MCF 10A (cell line): ENCODE data around the gene CPNE5. TPM values are rescaled to one million over a fixed set of nuclear protein-coding genes. Genes with fewer than 3 reads are reported as not detected.

Experiments
- BruUV-seq: library from RNA; stranded (reverse); fragments of 400-500 nt; replicated peaks from 2 replicates; lab custom pipeline; 2021; lab: Mats Ljungman, UMichigan
- CTCF ChIA-PET: fragments of 300-600 bp; sonication (Branson Sonifier 250); formaldehyde crosslinking; extraction: SDS; loops from one replicate; lab custom pipeline; 2021; ENCODE audit warnings: antibody characterized with exemption, inconsistent platforms; lab: Yijun Ruan, JAX
- POLR2A ChIA-PET: fragments of 300-600, 350-650 bp; sonication (Branson Sonifier 250); formaldehyde crosslinking; extraction: SDS; loops from one replicate; lab custom pipeline; 2020; ENCODE audit warnings: antibody characterized with exemption, inconsistent platforms; lab: Yijun Ruan, JAX
- DNase-seq: peaks from one replicate; pipeline ENCODE4 v3.0.0-alpha.2; 2018; ENCODE audit not compliant: unreplicated experiment
- H3K27ac Mint-ChIP-seq: one replicate; pipeline ENCODE4 v1.8.0; 2022; ENCODE audit warnings: mild to moderate bottlenecking, low read depth, mixed read lengths; ENCODE audit not compliant: unreplicated experiment
- H3K27me3 Mint-ChIP-seq: one replicate; pipeline ENCODE4 v1.8.0; 2022; ENCODE audit warnings: mixed read lengths; ENCODE audit not compliant: insufficient read depth, unreplicated experiment
- H3K36me3 Mint-ChIP-seq: one replicate; pipeline ENCODE4 v1.8.0; 2022; ENCODE audit warnings: mild to moderate bottlenecking, moderate library complexity, mixed read lengths; ENCODE audit not compliant: insufficient read depth, unreplicated experiment
- H3K4me1 Mint-ChIP-seq: one replicate; pipeline ENCODE4 v1.8.0; 2022; ENCODE audit warnings: mixed read lengths; ENCODE audit not compliant: insufficient read depth, unreplicated experiment
- H3K4me3 Mint-ChIP-seq: one replicate; pipeline ENCODE4 v1.8.0; 2022; ENCODE audit warnings: mild to moderate bottlenecking, moderate library complexity, mixed read lengths; ENCODE audit not compliant: unreplicated experiment
- H3K9me3 Mint-ChIP-seq: one replicate; pipeline ENCODE4 v1.8.0; 2022; ENCODE audit warnings: mixed read lengths; ENCODE audit not compliant: unreplicated experiment
- intact Hi-C: fragments of 100-400 bp; cut with micrococcal nuclease; formaldehyde crosslinking; loops from 2 replicates; pipeline ENCODE4 v1.14.1; 2022
- total RNA-seq: library from RNA; stranded (reverse); gene quantifications from 2 replicates; pipeline ENCODE4 v1.2.3, GENCODE V29; 2022
- TF ChIP-seq, protein P1 (sequence below): fragments of 200-600 bp; IDR thresholded peaks from one replicate; pipeline ENCODE4 v1.8.0; 2022; ENCODE audit warnings: antibody characterized with exemption, mild to moderate bottlenecking; ENCODE audit not compliant: unreplicated experiment

CPNE5 gene
- total RNA-seq, 1 experiment from 2014 or later, result not detected

DNA sequence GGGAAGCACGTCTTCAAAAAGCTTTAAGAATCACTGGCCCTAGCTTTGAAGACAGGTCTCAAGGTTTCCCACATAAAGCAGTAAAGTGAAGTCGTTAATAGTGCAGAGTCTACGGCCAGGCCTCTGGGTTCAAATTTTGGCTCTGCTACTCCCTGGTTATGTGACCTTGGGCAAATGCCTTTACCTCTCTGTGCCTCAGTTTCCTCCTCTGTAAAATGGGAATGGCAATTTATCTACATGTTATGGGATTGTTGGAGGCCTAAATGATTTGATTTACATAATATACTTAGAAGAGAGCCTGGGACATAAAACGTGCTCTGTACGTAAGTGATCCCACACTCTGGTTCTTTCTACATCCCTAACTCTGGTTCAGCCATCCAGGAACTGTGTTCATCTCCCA, 32.1 kb downstream of the CPNE5 start:
- ChIA-PET CTCF (interaction anchor here (0.7 kb wide), 1 partner anchor 17 kb away, joined by 3 read pairs; no protein-coding TSS in a partner anchor), POLR2A (interaction anchor here (0.8 kb wide), 1 partner anchor 21 kb away, joined by 3 read pairs; no protein-coding TSS in a partner anchor)
- Mint-ChIP-seq H3K4me1 (no peaks in the 10 kb centered on the region), H3K9me3 (no peaks in the 10 kb centered on the region), H3K4me3 (no peak overlapping the region), H3K36me3 (no peaks in the 10 kb centered on the region), H3K27ac (no peak overlapping the region), H3K27me3 (peaks cover 64% of the 10 kb centered on the region)
- DNase-seq, result no peak
- no TSS peak for BruUV-seq
- intact Hi-C loops, result no loop called here
- TF ChIP-seq, protein P1, sequence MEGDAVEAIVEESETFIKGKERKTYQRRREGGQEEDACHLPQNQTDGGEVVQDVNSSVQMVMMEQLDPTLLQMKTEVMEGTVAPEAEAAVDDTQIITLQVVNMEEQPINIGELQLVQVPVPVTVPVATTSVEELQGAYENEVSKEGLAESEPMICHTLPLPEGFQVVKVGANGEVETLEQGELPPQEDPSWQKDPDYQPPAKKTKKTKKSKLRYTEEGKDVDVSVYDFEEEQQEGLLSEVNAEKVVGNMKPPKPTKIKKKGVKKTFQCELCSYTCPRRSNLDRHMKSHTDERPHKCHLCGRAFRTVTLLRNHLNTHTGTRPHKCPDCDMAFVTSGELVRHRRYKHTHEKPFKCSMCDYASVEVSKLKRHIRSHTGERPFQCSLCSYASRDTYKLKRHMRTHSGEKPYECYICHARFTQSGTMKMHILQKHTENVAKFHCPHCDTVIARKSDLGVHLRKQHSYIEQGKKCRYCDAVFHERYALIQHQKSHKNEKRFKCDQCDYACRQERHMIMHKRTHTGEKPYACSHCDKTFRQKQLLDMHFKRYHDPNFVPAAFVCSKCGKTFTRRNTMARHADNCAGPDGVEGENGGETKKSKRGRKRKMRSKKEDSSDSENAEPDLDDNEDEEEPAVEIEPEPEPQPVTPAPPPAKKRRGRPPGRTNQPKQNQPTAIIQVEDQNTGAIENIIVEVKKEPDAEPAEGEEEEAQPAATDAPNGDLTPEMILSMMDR, result no peak

DNA sequence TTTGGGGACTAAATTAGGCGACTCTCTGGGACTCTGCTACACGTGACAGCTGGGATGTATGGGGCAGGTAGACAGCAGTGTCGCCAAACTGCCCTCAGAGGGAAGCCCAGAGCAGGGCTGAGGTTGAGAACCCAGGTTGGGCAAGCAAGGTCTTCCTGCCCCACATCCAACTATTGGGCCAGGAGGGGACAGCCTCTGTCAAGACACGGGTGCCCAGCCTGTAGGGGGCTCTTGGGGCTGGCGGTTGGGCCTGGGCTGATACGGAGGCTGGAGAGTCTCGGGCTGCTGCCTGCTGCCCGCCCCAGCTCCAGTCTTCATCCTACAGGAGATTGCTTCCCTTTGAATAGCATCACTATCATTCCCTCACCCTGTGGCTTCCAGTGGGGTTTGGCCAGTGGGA, 33.3 kb downstream of the CPNE5 start:
- intact Hi-C loops, result no loop called here
- no peak overlapping the region for H3K4me3 Mint-ChIP-seq
- H3K27me3 Mint-ChIP-seq, result peaks cover 64% of the 10 kb centered on the region
- H3K27ac Mint-ChIP-seq, result no peak overlapping the region
- no peaks in the 10 kb centered on the region for H3K9me3 Mint-ChIP-seq
- POLR2A ChIA-PET, result interaction anchor here (0.9 kb wide), 1 partner anchor 8 kb away, joined by 3 read pairs; no protein-coding TSS in a partner anchor
- no TSS peak for BruUV-seq
- TF ChIP-seq, protein P1, result no peak
- no peaks in the 10 kb centered on the region for H3K36me3 Mint-ChIP-seq
- CTCF ChIA-PET, result interaction anchor here (0.7 kb wide), 2 partner anchors 41 to 163 kb away, joined by 3 read pairs; no protein-coding TSS in a partner anchor
- no peaks in the 10 kb centered on the region for H3K4me1 Mint-ChIP-seq
- DNase-seq, result no peak

DNA sequence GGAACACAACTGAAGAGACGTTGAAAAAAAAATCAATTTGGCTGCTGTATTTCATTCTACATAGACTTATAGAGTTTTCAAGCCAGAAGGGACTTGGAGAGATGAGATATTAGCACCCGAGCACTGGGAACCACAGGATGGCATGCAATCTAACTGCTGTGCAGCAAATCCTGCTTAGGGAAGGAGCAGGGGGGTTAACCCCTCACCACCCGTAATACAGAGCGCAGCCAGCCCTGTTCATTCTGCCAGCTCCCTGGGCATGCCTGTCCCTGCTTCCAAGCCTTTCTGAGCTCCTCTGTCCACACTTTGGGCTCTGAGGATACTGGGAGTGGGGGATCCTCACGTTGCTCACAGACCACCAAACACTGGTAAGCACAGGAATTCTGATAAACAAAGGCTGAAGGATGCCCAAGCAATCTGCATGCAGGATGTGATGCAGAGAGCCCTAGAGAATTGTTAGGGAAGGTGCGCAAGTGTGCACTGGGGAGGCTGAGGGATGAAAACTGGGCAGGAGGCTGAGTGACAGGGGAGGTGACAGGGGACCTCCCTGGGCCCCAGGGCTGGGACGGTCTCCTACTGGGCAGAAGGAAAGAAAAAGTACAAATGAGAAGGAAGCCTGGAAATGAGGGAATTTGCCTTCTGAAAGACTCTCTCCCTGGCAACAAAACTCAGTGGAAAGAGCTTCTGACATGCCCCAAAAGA, 34.0 kb downstream of the CPNE5 start:
- TF ChIP-seq, protein P1, result no peak
- DNase-seq, result no peak
- no peak overlapping the region for H3K27ac Mint-ChIP-seq
- CTCF ChIA-PET, result interaction anchor here (0.7 kb wide), 2 partner anchors 41 to 162 kb away, joined by 3 read pairs; no protein-coding TSS in a partner anchor
- no peaks in the 10 kb centered on the region for H3K9me3 Mint-ChIP-seq
- POLR2A ChIA-PET, result interaction anchor here (0.9 kb wide), 1 partner anchor 9 kb away, joined by 3 read pairs; no protein-coding TSS in a partner anchor
- no peak overlapping the region for H3K4me3 Mint-ChIP-seq
- no TSS peak for BruUV-seq
- H3K4me1 Mint-ChIP-seq, result no peaks in the 10 kb centered on the region
- no peaks in the 10 kb centered on the region for H3K36me3 Mint-ChIP-seq
- peaks cover 65% of the 10 kb centered on the region for H3K27me3 Mint-ChIP-seq
- intact Hi-C loops, result no loop called here

- intact Hi-C loops, result no loop called here
- CTCF ChIA-PET, result no interaction called here
- POLR2A ChIA-PET, result no interaction called here
- Mint-ChIP-seq H3K4me3 (no peak overlapping the region), H3K4me1 (no peaks in the 10 kb centered on the region), H3K36me3 (no peaks in the 10 kb centered on the region), H3K9me3 (no peaks in the 10 kb centered on the region), H3K27ac (no peak overlapping the region), H3K27me3 (peaks cover 72% of the 10 kb centered on the region)
- no peak for DNase-seq
- no TSS peak for BruUV-seq
- TF ChIP-seq, protein P1, result no peak
Measured at GRCh38 chr6:36804563-36804962, 34.7 kb downstream of the CPNE5 start.
